ENCODE data around the gene MBOAT2.

DNA sequence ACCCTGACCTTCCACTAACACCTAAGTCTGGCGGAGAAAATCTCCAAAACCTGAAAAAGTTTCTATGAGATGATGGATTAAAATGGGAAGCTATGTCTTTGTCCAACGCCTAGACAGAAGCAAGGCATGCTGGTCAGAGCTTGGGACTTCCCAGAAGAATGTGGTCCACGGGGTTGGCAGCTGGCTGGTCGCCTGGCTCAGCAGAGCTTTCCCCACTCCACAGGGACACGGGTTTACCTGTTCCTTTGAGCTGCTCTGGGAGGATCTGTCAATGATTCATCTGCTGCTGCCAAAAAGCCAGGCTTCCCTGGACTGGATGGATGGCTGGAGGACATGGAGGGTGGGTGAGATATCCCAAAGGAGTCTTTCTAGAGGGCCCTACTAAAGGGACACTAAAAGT is 10.8 kb downstream of the MBOAT2 start:
- TF ChIP-seq, protein P1, sequence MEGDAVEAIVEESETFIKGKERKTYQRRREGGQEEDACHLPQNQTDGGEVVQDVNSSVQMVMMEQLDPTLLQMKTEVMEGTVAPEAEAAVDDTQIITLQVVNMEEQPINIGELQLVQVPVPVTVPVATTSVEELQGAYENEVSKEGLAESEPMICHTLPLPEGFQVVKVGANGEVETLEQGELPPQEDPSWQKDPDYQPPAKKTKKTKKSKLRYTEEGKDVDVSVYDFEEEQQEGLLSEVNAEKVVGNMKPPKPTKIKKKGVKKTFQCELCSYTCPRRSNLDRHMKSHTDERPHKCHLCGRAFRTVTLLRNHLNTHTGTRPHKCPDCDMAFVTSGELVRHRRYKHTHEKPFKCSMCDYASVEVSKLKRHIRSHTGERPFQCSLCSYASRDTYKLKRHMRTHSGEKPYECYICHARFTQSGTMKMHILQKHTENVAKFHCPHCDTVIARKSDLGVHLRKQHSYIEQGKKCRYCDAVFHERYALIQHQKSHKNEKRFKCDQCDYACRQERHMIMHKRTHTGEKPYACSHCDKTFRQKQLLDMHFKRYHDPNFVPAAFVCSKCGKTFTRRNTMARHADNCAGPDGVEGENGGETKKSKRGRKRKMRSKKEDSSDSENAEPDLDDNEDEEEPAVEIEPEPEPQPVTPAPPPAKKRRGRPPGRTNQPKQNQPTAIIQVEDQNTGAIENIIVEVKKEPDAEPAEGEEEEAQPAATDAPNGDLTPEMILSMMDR (optimal IDR thresholded peaks at IDR 0.05 in 1 of 3, IDR thresholded peaks at IDR 0.05 in 1 of 3, conservative IDR thresholded peaks at IDR 0.05 in 1 of 3; ENCODE audit: extremely low read depth in 1 of 3, insufficient read depth in 2 of 3, low read length in 3 of 3), result no peak
- no peak for TF ChIP-seq EZH2 (IDR thresholded peaks at IDR 0.05; ENCODE audit: low read length)

Data from keratinocyte (primary cell).